Measurements from ENCODE around the gene PPFIBP2. TPM values are rescaled to one million over a fixed set of nuclear protein-coding genes. Genes with fewer than 3 reads are reported as not detected.

PPFIBP2 gene
- total RNA-seq, 4 donors from 2014 or later = 7.5 to 12.5 (median 10.0) TPM

GRCh38 chr11:7495882-7496551 lies 17.8 kb upstream of the PPFIBP2 start:
- no peak for DNase-seq (ENCODE audit: extremely low spot score)
- Histone ChIP-seq H3K27ac (replicated peaks in 1 of 4) (no peak overlapping the region), H3K9me3 (no peaks in the 10 kb centered on the region), H3K4me1 (no peaks in the 10 kb centered on the region), H3K4me3 (no peak overlapping the region), H3K36me3 (no peaks in the 10 kb centered on the region), H3K27me3 (peaks cover 0 to 3% (median 0%) of the 10 kb centered on the region in 4 donors)
- intact Hi-C loops (cut with DNase I) = no loop called here
- 76% methylated on average over 4 of the region's 4 CpGs for WGBS
- no peak for TF ChIP-seq POLR2AphosphoS5 (IDR thresholded peaks at IDR 0.05)
- TF ChIP-seq POLR2A (IDR thresholded peaks at IDR 0.05; ENCODE audit: low read depth) = no peak
- no peak for TF ChIP-seq EP300 (IDR thresholded peaks at IDR 0.05)
- TF ChIP-seq CTCF (IDR thresholded peaks at IDR 0.05) = no peak

- intact Hi-C loops (cut with DNase I) = no loop called here
- no peaks in the 10 kb centered on the region for H3K4me1 ChIP-seq
- DNase-seq (ENCODE audit: extremely low spot score) = no peak
- no peaks in the 10 kb centered on the region for H3K9me3 ChIP-seq
- WGBS = 72% methylated on average over 4 of the region's 4 CpGs
- H3K27me3 ChIP-seq = no peaks in the 10 kb centered on the region
- H3K36me3 ChIP-seq = no peaks in the 10 kb centered on the region
- no peak for TF ChIP-seq POLR2AphosphoS5 (IDR thresholded peaks at IDR 0.05)
- no peak for TF ChIP-seq POLR2A (IDR thresholded peaks at IDR 0.05; ENCODE audit: low read depth)
- TF ChIP-seq CTCF (IDR thresholded peaks at IDR 0.05) = no peak
- no peak for TF ChIP-seq EP300 (IDR thresholded peaks at IDR 0.05)
- H3K27ac ChIP-seq (replicated peaks in 1 of 4) = no peak overlapping the region
- no peak overlapping the region for H3K4me3 ChIP-seq
Observed at GRCh38 chr11:7498193-7498592, 15.6 kb upstream of the PPFIBP2 start.

GRCh38 chr11:7499081-7499480 lies 14.7 kb upstream of the PPFIBP2 start:
- intact Hi-C loops (cut with DNase I) = no loop called here
- Histone ChIP-seq H3K36me3 (no peaks in the 10 kb centered on the region), H3K27me3 (no peaks in the 10 kb centered on the region), H3K27ac (replicated peaks in 1 of 4) (no peak overlapping the region), H3K9me3 (no peaks in the 10 kb centered on the region), H3K4me1 (no peaks in the 10 kb centered on the region), H3K4me3 (no peak overlapping the region)
- WGBS = 92% methylated on average over 1 of the region's 1 CpG
- TF ChIP-seq POLR2A (IDR thresholded peaks at IDR 0.05; ENCODE audit: low read depth) = no peak
- no peak for TF ChIP-seq EP300 (IDR thresholded peaks at IDR 0.05)
- no peak for TF ChIP-seq CTCF (IDR thresholded peaks at IDR 0.05)
- no peak for TF ChIP-seq POLR2AphosphoS5 (IDR thresholded peaks at IDR 0.05)
- DNase-seq (ENCODE audit: extremely low spot score) = no peak

GRCh38 chr11:7500251-7500650 lies 13.5 kb upstream of the PPFIBP2 start:
- Histone ChIP-seq H3K36me3 (no peaks in the 10 kb centered on the region), H3K4me1 (no peaks in the 10 kb centered on the region), H3K4me3 (no peak overlapping the region), H3K9me3 (no peaks in the 10 kb centered on the region), H3K27ac (replicated peaks in 1 of 4) (no peak overlapping the region), H3K27me3 (no peaks in the 10 kb centered on the region)
- WGBS = 90% methylated on average over 3 of the region's 3 CpGs
- intact Hi-C loops (cut with DNase I) = no loop called here
- no peak for TF ChIP-seq POLR2AphosphoS5 (IDR thresholded peaks at IDR 0.05)
- TF ChIP-seq POLR2A (IDR thresholded peaks at IDR 0.05; ENCODE audit: low read depth) = no peak
- no peak for TF ChIP-seq CTCF (IDR thresholded peaks at IDR 0.05)
- TF ChIP-seq EP300 (IDR thresholded peaks at IDR 0.05) = no peak
- no peak for DNase-seq (ENCODE audit: extremely low spot score)

GRCh38 chr11:7501251-7501650 lies 12.5 kb upstream of the PPFIBP2 start:
- 80% methylated on average over 2 of the region's 3 CpGs for WGBS
- no peaks in the 10 kb centered on the region for H3K36me3 ChIP-seq

More at GRCh38 chr11:7501251-7501650, 12.5 kb upstream of the PPFIBP2 start:
- no peaks in the 10 kb centered on the region for H3K9me3 ChIP-seq
- H3K4me1 ChIP-seq = no peaks in the 10 kb centered on the region
- TF ChIP-seq EP300 (IDR thresholded peaks at IDR 0.05) (no peak), POLR2AphosphoS5 (IDR thresholded peaks at IDR 0.05) (no peak), CTCF (IDR thresholded peaks at IDR 0.05) (no peak), POLR2A (IDR thresholded peaks at IDR 0.05; ENCODE audit: low read depth) (no peak)
- no peaks in the 10 kb centered on the region for H3K27me3 ChIP-seq
- no peak for DNase-seq (ENCODE audit: extremely low spot score)
- no peak overlapping the region for H3K27ac ChIP-seq (replicated peaks in 1 of 4)
- intact Hi-C loops (cut with DNase I) = no loop called here
- H3K4me3 ChIP-seq = no peak overlapping the region

Measured in esophagus muscularis mucosa (tissue), 4 donors.